ENCODE measurements around the gene APOA1.
A peak's percentile ranks its signal among the peaks of the same experiment; 100 is the strongest.
"Not testable (repeated sequence)": the region's sequence is repeated elsewhere in the genome, so short reads cannot be mapped to it uniquely, and the experiment has no call there.

APOA1 gene

GRCh38 chr11:116857936-116858335, 20.5 kb upstream of the APOA1 start:
- DNase-seq (ENCODE audit: low read depth): no peak

- DNase-seq (ENCODE audit: low read depth): no peak
Measured at GRCh38 chr11:116857316-116857715, 19.9 kb upstream of the APOA1 start.

GRCh38 chr11:116856423-116856822, 19.0 kb upstream of the APOA1 start:
- DNase-seq (ENCODE audit: low read depth): no peak

GRCh38 chr11:116855413-116855812, 18.0 kb upstream of the APOA1 start:
- no peak for DNase-seq (ENCODE audit: low read depth)

GRCh38 chr11:116853461-116854073, 16.1 kb upstream of the APOA1 start:
- peak; percentile 32 for DNase-seq (ENCODE audit: low read depth)

DNA sequence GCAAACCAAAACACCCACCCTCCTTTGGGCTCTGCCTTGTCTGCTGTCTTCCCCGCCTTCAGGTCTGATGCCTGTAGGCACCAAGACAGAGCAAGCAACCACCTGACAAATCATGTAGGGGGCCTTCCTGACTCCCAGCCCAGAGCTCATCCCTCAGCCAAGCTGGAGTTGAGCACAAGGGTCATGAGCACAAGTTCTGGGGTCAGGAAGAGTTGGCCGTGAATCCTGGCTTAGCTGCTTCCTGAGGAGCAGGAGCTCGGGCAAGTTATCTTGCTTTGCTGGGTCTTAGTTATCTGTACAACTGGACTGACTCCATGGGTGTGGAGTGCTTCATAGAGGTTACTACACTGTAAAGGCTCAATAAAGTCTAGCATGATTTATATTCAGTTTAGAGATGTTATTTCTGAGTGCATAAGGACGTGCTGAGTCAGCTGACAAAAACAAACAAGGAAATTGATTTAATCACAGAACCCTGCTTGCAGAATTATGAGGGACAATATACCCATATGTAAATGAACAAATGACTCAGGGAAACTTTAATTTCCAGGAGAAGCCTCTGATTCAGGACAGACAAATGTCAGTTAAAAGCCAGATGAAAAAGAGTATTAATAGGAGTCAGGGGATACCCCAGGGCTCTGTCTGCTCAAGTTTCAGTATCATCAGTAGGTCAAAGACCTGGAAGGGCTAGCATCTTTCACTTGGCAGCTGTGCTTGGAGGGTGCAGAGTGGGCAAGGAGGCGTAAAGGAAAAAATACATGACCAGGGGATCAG, 15.0 kb upstream of the APOA1 start:
- no peak for DNase-seq (ENCODE audit: low read depth)

GRCh38 chr11:116851626-116852025, 14.2 kb upstream of the APOA1 start:
- peak; percentile 33 for DNase-seq (ENCODE audit: low read depth)

DNA sequence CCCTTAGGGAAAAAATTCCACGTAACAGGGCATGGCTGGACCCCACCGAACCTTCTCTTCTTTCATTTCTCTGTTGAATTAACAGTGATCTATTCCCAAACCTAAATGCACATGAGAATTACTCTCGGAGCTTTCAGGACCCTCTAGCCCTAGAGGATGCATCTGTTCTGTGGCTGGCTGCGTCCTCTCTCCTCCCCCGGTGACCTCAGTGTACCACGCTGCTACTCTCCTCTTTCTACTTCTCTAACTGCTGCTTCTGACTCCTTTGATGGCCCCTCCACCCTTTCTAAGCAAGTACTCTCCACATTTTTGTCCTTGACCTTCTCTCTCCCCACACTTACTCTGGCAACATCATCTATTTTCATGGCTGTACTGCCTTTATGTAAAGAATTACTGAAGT, 12.1 kb upstream of the APOA1 start:
- DNase-seq (ENCODE audit: low read depth): no peak

DNA sequence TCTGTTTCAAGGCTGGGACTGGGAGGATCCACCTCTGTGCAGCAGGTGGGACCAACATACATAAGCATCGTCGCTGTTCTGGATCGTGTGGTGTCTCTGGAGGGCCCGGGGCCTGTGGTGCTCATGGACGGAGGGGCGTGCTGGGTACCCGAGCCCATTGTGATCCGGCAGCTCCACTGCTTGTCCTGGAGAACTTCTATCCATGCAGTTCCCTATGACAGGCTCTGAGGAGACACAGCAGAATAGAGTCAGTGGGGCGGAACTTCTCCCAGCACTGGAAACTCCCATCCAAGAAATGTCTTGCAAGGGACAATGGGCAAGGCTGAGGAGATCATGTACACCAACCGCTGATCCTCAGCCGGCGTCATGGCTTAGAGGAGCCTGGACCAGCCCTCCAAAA, 11.6 kb upstream of the APOA1 start:
- DNase-seq (ENCODE audit: low read depth): no peak

GRCh38 chr11:116847612-116848011, 10.2 kb upstream of the APOA1 start:
- no peak for DNase-seq (ENCODE audit: low read depth)

DNA sequence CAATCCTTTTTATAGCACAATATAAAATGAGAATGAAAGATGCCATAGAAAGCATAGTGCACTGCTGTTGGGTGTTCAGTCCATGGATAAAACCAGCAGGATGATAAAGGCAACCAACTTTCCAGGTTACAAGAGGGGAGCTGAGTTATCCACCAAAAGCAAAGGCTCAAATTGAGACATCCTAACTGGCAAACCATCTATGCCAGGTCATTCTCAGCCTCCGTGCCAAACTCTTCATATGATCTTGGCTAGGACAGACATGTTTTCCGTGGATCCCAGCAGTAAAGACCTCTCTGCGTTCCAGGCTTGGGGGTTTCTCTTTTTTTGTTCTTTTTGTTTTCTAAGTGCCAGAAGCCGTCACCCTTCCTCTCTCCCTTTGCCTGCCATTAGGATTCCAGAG, 7.3 kb upstream of the APOA1 start:
- DNase-seq (ENCODE audit: low read depth): no peak

- DNase-seq (ENCODE audit: low read depth): no peak
Measured at GRCh38 chr11:116843661-116844060, 6.2 kb upstream of the APOA1 start.

DNA sequence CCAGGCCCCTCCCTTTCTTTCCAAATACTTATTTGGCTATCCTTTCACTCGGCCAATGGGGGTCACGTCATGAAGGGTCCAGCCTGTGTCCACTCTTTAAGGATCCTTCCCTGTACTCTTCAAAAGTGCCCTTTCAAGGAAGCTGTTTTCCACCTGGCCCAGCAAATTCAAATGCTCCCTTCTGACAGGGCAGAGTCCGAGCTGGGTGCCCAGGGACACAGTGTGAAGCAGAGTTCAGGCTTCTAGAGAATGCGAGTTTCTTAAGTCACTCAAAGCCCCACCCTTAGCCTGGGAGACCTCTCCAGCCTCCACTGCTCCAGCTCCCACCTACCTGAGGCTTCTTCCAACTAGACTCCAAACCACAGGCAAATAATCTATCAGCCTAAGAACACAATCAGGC, 5.5 kb upstream of the APOA1 start:
- DNase-seq (ENCODE audit: low read depth): no peak

DNA sequence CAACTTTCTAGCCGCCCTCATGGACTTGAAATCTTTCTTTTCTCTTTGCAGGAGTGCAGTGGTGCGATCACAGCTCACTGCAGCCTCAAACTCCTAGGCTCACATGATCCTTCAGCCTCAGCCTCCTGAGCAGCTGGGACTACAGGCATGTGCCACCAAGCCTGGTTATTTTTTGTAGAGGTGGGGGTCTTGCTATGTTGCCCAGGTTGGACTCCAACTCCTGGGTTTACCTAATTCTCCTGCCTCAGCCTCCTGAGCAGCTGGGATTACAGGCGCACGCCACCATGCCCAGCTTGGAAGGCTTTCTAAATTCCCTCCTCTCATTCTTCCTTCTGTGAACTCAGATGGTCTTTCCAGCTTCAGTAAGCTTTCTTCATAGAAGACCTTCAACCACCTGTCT, 4.7 kb upstream of the APOA1 start:
- no peak for DNase-seq (ENCODE audit: low read depth)

DNA sequence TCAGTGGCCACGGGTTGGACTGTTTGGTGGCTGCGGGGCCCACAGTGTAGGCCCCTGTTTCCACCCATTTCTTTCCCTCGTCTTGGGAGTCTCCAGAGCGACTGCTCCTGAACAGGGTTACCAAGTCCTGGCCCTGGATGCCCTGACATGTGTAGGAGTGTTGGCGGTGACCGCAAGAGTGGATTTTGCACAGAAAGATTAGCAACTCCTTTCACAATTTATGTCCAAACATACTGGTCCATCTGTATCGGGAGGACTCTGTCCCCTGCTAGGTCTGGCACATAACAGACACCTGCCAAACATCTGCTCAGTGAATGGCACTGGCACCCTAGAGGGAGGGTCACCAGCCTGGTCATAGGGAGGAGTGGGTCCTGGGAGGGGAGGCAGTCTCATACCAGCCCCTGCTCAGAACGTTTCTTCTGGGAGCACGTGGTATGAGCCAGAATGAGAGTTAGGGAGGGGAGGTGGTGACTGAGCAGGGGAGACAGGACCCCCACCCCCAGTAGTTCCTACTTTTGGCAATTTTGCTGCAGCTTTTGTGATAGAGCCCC, 3.4 kb upstream of the APOA1 start:
- no peak for DNase-seq (ENCODE audit: low read depth)

- DNase-seq (ENCODE audit: low read depth): no peak
Measured at GRCh38 chr11:116840224-116840745, 2.9 kb upstream of the APOA1 start.

- no peak for DNase-seq (ENCODE audit: low read depth)
Measured at GRCh38 chr11:116838321-116839084, 1.1 kb upstream of the APOA1 start.

DNA sequence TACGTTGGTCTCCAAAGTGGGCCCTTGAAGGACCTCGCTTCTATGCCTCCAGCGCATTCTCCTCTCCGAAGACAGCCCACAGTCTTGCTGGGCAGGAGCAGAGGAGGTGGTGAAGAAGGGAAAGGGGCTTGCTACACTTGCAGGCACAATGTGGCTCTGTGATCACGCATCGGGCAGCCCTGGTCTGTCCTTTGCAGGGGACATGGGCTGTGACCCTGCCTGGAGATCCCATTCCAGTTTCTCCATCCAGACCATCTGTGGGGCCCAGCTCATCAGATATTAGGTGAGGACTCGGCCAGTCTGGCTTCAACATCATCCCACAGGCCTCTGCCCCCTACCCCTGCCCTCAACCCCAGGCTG, 810 bp downstream of the APOA1 start:
- DNase-seq (ENCODE audit: low read depth): no peak

- peak; percentile 71 for DNase-seq (ENCODE audit: low read depth)
Measured at GRCh38 chr11:116835791-116836631, 1.4 kb downstream of the APOA1 start.

GRCh38 chr11:116835042-116835772, 2.2 kb downstream of the APOA1 start:
- DNase-seq (ENCODE audit: low read depth): no peak

DNA sequence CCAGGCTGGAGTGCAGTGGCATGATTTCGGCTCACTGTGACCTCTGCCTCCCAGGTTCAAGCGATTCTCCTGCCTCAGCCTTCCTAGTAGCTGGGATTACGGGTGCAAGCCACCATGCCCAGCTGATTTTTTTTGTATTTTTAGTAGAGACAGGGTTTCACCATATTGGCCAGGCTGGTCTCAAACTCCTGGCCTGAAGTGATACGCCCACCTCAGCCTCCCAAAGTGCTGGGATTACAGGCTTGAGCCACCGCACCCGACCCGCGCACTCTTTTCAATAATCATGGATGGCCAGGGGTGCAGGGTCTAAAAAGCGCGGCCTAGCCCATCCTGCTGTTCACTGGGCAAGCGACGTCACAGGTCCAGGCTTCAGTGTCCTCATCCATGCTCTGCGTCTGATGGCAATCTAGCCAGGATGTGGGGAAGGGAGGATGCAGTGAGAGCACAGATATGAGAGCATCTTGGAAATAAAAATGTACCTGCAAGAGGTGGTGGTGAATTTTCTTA, 2.8 kb downstream of the APOA1 start:
- not testable (repeated sequence) for DNase-seq (ENCODE audit: low read depth)
